Measurements from ENCODE around the gene MED26. TPM values are rescaled to one million over a fixed set of nuclear protein-coding genes. Genes with fewer than 3 reads are reported as not detected.
"Not testable (repeated sequence)": the region's sequence is repeated elsewhere in the genome, so short reads cannot be mapped to it uniquely, and the experiment has no call there.

Gene MED26
- polyA plus RNA-seq, 5 donors, result 6.6 to 10.2 (median 8.0) TPM

- DNase-seq, result no peak
Measured at GRCh38 chr19:16576690-16577530, 51.1 kb downstream of the MED26 start.

GRCh38 chr19:16575861-16576689 is 51.9 kb downstream of the MED26 start:
- DNase-seq, result no peak

- no peak for DNase-seq
Measured at GRCh38 chr19:16575282-16575681, 52.7 kb downstream of the MED26 start.

GRCh38 chr19:16573925-16574324 is 54.1 kb downstream of the MED26 start:
- no peak for DNase-seq

GRCh38 chr19:16573296-16573695 is 54.7 kb downstream of the MED26 start:
- no peak for DNase-seq

- peak; percentile 92 to 93 for DNase-seq
Measured at GRCh38 chr19:16572332-16573211, 55.4 kb downstream of the MED26 start, which contains the start of gene SLC35E1. Gene SLC35E1, minus strand, starts transcription at chr19:16572415. Its CDS starts 51 bp downstream, at chr19:16572364.

GRCh38 chr19:16571822-16572331 is 56.1 kb downstream of the MED26 start:
- DNase-seq, result no peak

GRCh38 chr19:16571283-16571682 is 56.7 kb downstream of the MED26 start:
- DNase-seq, result no peak

- DNase-seq, result no peak
Measured at GRCh38 chr19:16569609-16570320, 58.2 kb downstream of the MED26 start.

- DNase-seq, result no peak
Measured at GRCh38 chr19:16566702-16567101, 61.3 kb downstream of the MED26 start.

- no peak for DNase-seq
Measured at GRCh38 chr19:16566161-16566560, 61.8 kb downstream of the MED26 start.

GRCh38 chr19:16564842-16565241 is 63.2 kb downstream of the MED26 start:
- peak in 1 of 2 donors; percentile 26 for DNase-seq

GRCh38 chr19:16562608-16563025 is 65.4 kb downstream of the MED26 start:
- DNase-seq, result no peak

- DNase-seq, result no peak
Measured at GRCh38 chr19:16561382-16561781, 66.6 kb downstream of the MED26 start.

GRCh38 chr19:16559780-16560276 is 68.2 kb downstream of the MED26 start:
- no peak for DNase-seq

GRCh38 chr19:16554776-16555175 is 73.2 kb downstream of the MED26 start:
- DNase-seq, result no peak

GRCh38 chr19:16551902-16552301 is 76.1 kb downstream of the MED26 start:
- not testable (repeated sequence) for DNase-seq

GRCh38 chr19:16548956-16549355 is 79.0 kb downstream of the MED26 start:
- DNase-seq, result no peak

- DNase-seq, result no peak
Measured at GRCh38 chr19:16544473-16545231, 83.4 kb downstream of the MED26 start.

- DNase-seq, result not testable (repeated sequence)
Measured at GRCh38 chr19:16543734-16544133, 84.3 kb downstream of the MED26 start.
